ENCODE results near the gene EPHB3.

The EPHB3 gene

DNA sequence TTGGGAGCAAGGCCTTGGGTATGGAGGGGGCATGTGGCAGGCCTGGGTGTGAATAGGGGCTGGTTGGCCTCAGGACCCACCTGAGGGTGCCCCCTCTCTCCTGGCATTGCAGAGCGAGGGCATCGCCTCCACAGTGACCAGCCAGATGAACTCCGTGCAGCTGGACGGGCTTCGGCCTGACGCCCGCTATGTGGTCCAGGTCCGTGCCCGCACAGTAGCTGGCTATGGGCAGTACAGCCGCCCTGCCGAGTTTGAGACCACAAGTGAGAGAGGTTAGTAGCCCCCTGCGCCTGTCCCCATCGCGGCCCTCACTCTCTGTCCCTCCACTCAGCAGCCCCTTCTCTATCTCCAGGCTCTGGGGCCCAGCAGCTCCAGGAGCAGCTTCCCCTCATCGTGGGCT lies 16.0 kb downstream of the EPHB3 start:
- Mint-ChIP-seq H3K4me3 (no peak overlapping the region), H3K36me3 (ENCODE audit: low read depth) (no peaks in the 10 kb centered on the region), H3K4me1 (peaks cover under 1% of the 10 kb centered on the region), H3K27me3 (peaks cover 13% of the 10 kb centered on the region), H3K27ac (no peak overlapping the region), H3K9me3 (no peaks in the 10 kb centered on the region)
- DNase-seq, result no peak
- ATAC-seq, result no peak

DNA sequence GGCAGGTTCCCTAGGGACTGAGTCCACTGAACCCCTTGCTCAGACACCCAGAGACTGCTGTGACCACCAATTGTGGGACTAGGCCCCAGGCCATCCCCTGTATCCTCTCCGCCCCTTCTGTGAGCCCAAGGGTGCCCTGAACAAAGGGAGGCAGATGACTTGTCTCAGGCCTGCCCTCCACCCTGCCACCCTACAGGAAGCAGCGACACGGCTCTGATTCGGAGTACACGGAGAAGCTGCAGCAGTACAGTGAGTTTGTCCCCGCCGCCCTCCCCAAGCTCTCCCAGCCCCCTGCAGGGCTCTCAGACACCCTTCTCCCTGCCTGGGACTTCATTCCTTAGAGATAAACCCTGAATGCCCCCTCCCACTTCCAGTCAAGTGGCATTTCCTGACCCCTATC lies 16.6 kb downstream of the EPHB3 start:
- H3K4me3 Mint-ChIP-seq, result no peak overlapping the region
- peaks cover 6% of the 10 kb centered on the region for H3K4me1 Mint-ChIP-seq
- no peak overlapping the region for H3K27ac Mint-ChIP-seq
- ATAC-seq (no peak), DNase-seq (no peak)
- H3K27me3 Mint-ChIP-seq, result peaks cover 18% of the 10 kb centered on the region
- H3K36me3 Mint-ChIP-seq (ENCODE audit: low read depth), result no peaks in the 10 kb centered on the region
- no peaks in the 10 kb centered on the region for H3K9me3 Mint-ChIP-seq

DNA sequence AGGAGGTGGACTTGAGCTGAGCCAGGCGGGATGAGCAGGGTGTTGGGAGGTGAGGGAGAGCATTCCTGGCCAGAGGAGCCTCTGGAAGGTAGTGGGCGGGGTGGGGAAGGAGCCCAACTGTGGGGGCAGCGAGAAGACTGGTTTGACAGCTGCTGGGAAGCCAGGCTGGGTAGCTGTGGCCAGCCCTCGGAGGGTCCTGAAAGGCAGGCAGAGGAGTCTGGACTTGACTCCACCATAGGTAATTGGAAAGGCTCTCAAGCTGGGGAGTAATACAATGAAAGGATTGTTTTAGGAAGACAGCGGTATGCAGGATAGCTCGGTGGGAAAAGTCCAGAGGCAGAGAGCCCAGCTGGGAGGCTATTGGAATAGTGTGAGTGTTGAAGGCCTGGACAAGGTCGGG lies 17.2 kb downstream of the EPHB3 start:
- H3K4me1 Mint-ChIP-seq, result peaks cover 6% of the 10 kb centered on the region
- H3K27me3 Mint-ChIP-seq, result peaks cover 18% of the 10 kb centered on the region
- no peak overlapping the region for H3K27ac Mint-ChIP-seq
- DNase-seq (no peak), ATAC-seq (no peak)
- no peaks in the 10 kb centered on the region for H3K9me3 Mint-ChIP-seq
- H3K4me3 Mint-ChIP-seq, result no peak overlapping the region
- no peaks in the 10 kb centered on the region for H3K36me3 Mint-ChIP-seq (ENCODE audit: low read depth)

DNA sequence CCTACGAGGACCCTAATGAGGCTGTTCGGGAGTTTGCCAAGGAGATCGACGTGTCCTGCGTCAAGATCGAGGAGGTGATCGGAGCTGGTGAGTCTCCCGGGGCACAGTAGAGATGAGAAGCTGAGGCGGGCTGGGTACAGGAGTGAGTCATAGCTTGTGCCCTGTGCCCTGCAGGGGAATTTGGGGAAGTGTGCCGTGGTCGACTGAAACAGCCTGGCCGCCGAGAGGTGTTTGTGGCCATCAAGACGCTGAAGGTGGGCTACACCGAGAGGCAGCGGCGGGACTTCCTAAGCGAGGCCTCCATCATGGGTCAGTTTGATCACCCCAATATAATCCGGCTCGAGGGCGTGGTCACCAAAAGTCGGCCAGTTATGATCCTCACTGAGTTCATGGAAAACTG lies 17.9 kb downstream of the EPHB3 start:
- Mint-ChIP-seq H3K9me3 (no peaks in the 10 kb centered on the region), H3K27me3 (peaks cover 23% of the 10 kb centered on the region), H3K27ac (no peak overlapping the region)

DNA sequence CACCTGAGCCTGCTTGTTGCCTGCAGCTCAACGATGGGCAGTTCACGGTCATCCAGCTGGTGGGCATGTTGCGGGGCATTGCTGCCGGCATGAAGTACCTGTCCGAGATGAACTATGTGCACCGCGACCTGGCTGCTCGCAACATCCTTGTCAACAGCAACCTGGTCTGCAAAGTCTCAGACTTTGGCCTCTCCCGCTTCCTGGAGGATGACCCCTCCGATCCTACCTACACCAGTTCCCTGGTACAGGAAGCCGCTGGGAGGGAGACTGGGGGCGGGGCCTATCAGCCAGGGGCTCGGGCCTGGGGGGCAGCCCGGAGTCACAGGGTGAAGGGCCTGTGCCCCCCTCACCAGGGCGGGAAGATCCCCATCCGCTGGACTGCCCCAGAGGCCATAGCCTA lies 18.8 kb downstream of the EPHB3 start:
- Mint-ChIP-seq H3K27me3 (peaks cover 28% of the 10 kb centered on the region), H3K4me3 (no peak overlapping the region), H3K9me3 (no peaks in the 10 kb centered on the region), H3K4me1 (peaks cover 6% of the 10 kb centered on the region), H3K27ac (no peak overlapping the region), H3K36me3 (ENCODE audit: low read depth) (no peaks in the 10 kb centered on the region)
- ATAC-seq (no peak), DNase-seq (no peak)

More for the DNA sequence above, 17.9 kb downstream of the EPHB3 start:
- Mint-ChIP-seq H3K36me3 (ENCODE audit: low read depth) (no peaks in the 10 kb centered on the region), H3K4me3 (no peak overlapping the region), H3K4me1 (peaks cover 6% of the 10 kb centered on the region)
- ATAC-seq (no peak), DNase-seq (no peak)

DNA sequence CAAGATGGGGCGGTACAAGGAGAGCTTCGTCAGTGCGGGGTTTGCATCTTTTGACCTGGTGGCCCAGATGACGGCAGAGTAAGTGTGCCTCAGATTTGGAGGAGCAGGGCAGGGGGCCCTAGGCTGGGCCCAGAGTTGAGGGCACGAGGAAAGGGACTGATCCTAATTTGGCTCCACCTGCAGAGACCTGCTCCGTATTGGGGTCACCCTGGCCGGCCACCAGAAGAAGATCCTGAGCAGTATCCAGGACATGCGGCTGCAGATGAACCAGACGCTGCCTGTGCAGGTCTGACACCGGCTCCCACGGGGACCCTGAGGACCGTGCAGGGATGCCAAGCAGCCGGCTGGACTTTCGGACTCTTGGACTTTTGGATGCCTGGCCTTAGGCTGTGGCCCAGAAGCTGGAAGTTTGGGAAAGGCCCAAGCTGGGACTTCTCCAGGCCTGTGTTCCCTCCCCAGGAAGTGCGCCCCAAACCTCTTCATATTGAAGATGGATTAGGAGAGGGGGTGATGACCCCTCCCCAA lies 19.8 kb downstream of the EPHB3 start:
- Mint-ChIP-seq H3K27me3 (peaks cover 29% of the 10 kb centered on the region), H3K4me1 (peaks cover 6% of the 10 kb centered on the region), H3K9me3 (no peaks in the 10 kb centered on the region), H3K36me3 (ENCODE audit: low read depth) (no peaks in the 10 kb centered on the region), H3K4me3 (no peak overlapping the region), H3K27ac (no peak overlapping the region)
- DNase-seq (no peak), ATAC-seq (no peak)

DNA sequence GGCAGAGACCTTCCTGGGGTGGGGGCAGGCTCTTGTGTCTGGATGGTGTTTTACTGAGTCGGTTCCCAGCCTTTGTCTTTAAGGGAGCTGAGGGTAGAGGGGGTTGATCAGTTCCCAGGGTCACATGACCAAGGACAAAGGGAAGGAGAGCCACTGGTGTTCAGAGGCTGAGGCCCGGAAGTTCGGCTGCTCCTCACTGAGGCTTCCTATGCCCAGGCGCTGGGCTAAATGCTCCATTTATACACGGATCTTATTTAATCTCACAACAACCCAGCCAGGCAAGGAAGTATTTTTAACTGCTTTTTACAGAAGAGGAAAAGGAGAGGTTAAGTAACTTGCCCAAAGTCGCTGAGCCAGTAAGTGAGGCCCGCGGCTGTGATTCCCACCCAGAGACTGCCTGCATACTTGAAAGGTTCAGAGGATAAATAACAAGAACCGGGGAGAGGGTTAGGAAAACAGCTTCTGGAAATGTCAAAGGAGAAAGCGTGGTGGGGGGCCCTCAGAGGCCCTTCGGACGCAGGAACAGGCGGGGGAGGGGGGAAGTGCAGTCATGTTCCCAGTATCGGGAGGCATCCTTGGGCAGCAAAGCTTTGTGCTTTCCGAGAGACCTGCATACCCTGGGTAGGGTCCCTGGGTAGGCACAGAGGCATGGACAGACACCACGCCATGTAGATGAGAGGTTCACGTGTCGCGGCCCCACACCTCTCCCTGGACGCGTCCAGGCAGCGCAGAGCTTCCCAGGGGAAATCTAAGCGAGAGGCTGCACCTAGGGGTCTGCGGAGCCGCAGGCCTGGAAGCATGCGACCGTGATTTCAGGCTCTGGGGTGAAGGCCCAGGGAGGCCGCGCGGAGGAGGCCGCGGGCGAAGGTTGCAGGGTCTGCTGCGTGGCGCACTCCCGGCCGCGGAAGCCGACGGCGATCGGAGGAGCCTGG lies 21.3 kb downstream of the EPHB3 start:
- Mint-ChIP-seq H3K36me3 (ENCODE audit: low read depth) (no peaks in the 10 kb centered on the region), H3K4me1 (peaks cover 6% of the 10 kb centered on the region), H3K27me3 (peaks cover 29% of the 10 kb centered on the region), H3K27ac (no peak overlapping the region), H3K9me3 (no peaks in the 10 kb centered on the region), H3K4me3 (peak overlapping the region; percentile 42)
- DNase-seq, result no peak
- peak; percentile 43 for ATAC-seq

DNA sequence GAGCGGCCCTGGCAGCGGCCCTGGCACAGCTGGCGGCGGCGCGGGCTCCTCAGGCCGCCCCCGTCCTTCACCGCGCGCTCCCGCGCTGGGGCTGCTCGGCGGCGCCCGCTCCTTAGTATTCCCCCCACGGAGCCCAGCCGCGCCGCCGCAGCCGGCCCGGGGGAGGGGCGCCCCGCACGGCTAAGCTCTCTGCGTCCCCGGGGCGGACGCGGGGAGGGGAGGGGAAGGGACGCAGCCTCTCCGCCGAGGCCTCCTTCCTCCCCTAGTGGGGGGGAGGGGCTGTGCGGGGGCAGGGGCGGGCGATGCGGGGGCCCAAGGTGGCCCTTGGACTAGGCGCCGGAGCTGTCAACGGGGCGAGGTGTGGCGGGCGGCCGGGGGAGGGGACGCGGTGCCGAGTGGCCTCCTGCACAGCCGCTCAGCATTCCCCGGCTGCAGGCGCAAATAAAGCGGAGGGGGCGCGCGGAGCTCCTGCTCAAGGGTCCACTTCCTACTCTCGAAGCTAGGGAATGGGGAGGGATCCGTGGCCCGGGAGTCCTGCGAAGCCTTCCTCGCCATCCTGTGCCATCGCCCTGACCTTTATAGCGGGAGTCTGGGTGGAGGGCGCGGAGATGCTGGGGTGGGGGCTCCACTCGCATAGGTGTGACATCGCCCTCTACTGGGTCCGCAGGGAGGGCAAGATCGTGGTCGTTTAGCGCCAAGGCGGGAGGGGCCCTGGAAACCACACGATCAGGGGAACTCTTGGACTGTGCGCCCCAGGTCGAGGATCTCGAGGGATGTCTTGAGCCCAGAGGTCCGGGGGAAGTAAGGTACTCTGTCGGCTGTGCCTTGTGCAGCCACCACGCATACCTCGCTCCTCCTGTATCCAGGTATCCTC lies 22.2 kb downstream of the EPHB3 start:
- no peak overlapping the region for H3K27ac Mint-ChIP-seq
- no peak overlapping the region for H3K4me3 Mint-ChIP-seq
- ATAC-seq (no peak), DNase-seq (no peak)
- no peaks in the 10 kb centered on the region for H3K36me3 Mint-ChIP-seq (ENCODE audit: low read depth)
- H3K9me3 Mint-ChIP-seq, result no peaks in the 10 kb centered on the region
- peaks cover 29% of the 10 kb centered on the region for H3K27me3 Mint-ChIP-seq
- peaks cover 6% of the 10 kb centered on the region for H3K4me1 Mint-ChIP-seq

DNA sequence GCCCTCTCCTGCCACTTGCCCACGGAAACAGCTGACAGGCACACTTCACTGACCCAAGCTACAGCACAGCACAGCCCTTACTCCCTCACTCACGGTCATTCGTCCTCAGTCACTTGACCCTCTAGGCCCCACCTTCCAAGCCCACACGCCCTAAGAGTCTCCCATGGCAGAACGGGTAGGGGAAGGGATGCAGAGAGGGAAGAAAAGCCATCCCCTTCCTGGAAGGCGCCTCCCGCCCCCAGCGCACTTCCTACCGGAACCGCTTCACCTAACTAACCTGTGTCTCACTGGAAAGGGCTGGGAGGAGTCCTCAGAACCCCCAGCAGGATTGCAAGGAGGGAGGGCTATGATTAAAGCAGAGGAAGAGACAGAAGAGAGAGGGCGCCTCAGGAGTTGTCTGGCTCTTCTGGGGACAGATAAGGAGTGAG lies 22.9 kb downstream of the EPHB3 start:
- Mint-ChIP-seq H3K9me3 (no peaks in the 10 kb centered on the region), H3K36me3 (ENCODE audit: low read depth) (no peaks in the 10 kb centered on the region), H3K4me1 (peaks cover 6% of the 10 kb centered on the region), H3K27me3 (peaks cover 29% of the 10 kb centered on the region), H3K27ac (peak overlapping the region; percentile 49), H3K4me3 (no peak overlapping the region)
- no peak for DNase-seq
- ATAC-seq, result no peak

DNA sequence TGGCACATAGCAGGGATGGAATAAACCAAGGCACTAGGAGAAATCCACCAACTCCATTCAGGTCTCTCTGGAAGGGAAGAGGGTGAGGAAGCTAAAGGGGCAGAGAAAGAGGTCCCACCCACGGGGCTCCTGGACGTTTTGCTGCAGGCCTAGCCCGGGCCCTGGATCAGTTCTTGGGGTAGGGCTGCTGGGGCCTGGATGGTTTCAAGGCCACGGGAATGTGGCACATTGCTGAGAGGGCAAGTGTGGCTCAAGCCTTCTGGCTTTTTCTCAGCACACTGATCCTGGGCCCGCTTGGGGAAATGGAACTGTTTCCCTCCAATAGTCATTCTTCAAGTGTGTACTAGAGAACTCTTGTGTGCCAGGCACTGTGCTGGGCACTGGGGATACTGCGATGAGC lies 24.0 kb downstream of the EPHB3 start:
- ATAC-seq (no peak), DNase-seq (no peak)
- H3K27ac Mint-ChIP-seq, result no peak overlapping the region
- peaks cover 26% of the 10 kb centered on the region for H3K27me3 Mint-ChIP-seq
- no peaks in the 10 kb centered on the region for H3K36me3 Mint-ChIP-seq (ENCODE audit: low read depth)
- H3K9me3 Mint-ChIP-seq, result no peaks in the 10 kb centered on the region
- no peak overlapping the region for H3K4me3 Mint-ChIP-seq
- H3K4me1 Mint-ChIP-seq, result peaks cover 6% of the 10 kb centered on the region

DNA sequence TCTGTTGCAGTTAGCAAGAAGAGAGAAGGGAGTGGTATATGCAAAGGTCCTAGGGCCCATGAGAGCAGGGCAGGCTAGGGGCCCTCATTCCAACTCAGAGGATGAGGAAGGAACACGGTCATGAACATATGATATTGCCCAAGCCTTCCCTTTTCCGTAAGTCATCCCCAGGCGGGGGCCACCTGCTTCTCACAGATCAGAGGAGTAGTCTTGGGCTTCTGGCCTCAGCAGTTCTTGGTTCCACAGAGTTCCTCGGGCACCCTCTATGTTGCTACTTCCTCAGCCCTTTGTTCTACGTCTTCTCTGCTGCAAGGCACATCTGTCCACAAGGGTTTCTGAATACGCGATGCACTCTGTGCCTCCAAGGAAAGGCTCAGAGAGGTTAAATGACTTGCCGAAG lies 25.3 kb downstream of the EPHB3 start:
- DNase-seq, result no peak
- ATAC-seq, result no peak
- no peak overlapping the region for H3K27ac Mint-ChIP-seq

DNA sequence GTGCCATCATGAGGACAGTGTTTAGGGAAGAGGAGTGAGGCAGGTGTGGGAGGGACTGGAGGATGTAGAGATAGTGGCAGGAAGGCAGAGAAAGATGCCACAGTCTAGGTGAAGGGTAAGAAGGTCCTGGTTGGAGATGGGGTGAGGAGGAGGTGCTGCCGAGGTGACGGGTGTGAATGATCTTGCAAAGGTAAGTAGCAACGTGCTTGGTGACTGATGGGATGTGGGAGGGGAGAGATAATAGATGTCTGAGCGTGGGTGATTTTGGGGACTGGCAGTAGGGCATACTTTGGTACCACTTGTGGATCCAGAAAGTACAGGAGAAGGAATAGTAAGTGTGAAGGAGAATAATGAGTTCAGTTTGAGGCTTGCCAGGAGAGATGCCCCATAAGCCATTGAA lies 27.2 kb downstream of the EPHB3 start:
- ATAC-seq (no peak), DNase-seq (no peak)
- Mint-ChIP-seq H3K27me3 (peaks cover 11% of the 10 kb centered on the region), H3K27ac (no peak overlapping the region), H3K4me1 (no peaks in the 10 kb centered on the region), H3K36me3 (ENCODE audit: low read depth) (no peaks in the 10 kb centered on the region), H3K4me3 (no peak overlapping the region), H3K9me3 (no peaks in the 10 kb centered on the region)

More for the DNA sequence above, 25.3 kb downstream of the EPHB3 start:
- Mint-ChIP-seq H3K27me3 (peaks cover 24% of the 10 kb centered on the region), H3K36me3 (ENCODE audit: low read depth) (no peaks in the 10 kb centered on the region), H3K4me3 (no peak overlapping the region), H3K4me1 (peaks cover 6% of the 10 kb centered on the region), H3K9me3 (no peaks in the 10 kb centered on the region)

DNA sequence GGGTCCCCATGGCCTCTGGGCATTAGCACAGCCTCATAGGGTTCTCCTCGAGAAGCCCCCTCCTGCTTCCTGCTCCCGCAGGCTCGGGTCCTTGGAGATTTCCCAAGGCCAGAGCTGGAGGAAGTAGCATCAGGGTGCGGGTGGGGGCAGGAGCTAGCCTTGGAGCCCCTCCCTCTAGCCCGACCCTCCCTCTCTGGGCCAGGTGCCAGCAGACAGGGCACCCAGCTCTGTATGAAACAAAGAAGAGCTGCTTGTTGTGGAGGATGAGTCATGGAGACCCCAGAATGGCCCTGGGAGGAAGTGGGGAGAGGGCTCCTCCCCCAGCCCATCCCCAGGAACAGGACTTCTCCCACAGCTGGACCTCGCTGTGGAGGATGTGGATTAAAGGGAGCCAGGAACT lies 29.2 kb downstream of the EPHB3 start:
- Mint-ChIP-seq H3K9me3 (no peaks in the 10 kb centered on the region), H3K27me3 (no peaks in the 10 kb centered on the region), H3K36me3 (ENCODE audit: low read depth) (no peaks in the 10 kb centered on the region), H3K27ac (no peak overlapping the region), H3K4me1 (no peaks in the 10 kb centered on the region), H3K4me3 (no peak overlapping the region)
- DNase-seq (no peak), ATAC-seq (no peak)

DNA sequence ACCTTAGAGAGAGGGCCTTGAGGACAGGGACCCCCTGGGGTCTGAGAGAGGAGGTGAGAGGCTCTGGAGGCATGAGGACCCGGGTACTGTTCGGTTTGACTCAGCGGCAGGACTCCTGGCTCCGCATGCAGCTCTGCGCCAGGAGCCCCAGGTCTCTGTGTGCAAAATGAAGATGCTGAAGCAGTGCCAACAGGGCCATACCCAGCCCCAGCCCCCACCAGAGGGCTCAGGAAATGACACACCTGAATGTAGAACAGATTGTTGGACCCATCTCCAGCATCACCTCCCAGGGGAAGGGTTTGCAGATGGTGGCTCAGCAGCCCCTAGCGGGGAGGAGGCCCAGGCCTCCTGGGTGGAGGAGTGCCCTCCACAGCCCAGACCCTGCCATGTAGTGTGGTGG lies 30.2 kb downstream of the EPHB3 start:
- H3K4me3 Mint-ChIP-seq, result no peak overlapping the region
- DNase-seq (no peak), ATAC-seq (peak; percentile 9)
- H3K9me3 Mint-ChIP-seq, result no peaks in the 10 kb centered on the region
- H3K36me3 Mint-ChIP-seq (ENCODE audit: low read depth), result no peaks in the 10 kb centered on the region
- no peaks in the 10 kb centered on the region for H3K4me1 Mint-ChIP-seq
- no peaks in the 10 kb centered on the region for H3K27me3 Mint-ChIP-seq
- no peak overlapping the region for H3K27ac Mint-ChIP-seq
